Astrocyte of the cerebellum (primary cell): ENCODE data around the gene TMEM86A.
A peak's percentile ranks its signal among the peaks of the same experiment; 100 is the strongest.

ENCODE experiments used
- DNase-seq: peaks from one replicate; pipeline ENCODE4 v3.0.0-alpha.2; 2011; ENCODE audit warnings: low read depth
- H3K4me3 ChIP-seq: 2 replicates; pipeline ENCODE4 v1.5.1; 2011; ENCODE audit warnings: mild to moderate bottlenecking, low read depth, low read length, moderate library complexity
- CTCF ChIP-seq: IDR thresholded peaks from 2 replicates; pipeline ENCODE4 v1.5.1; 2012; ENCODE audit warnings: low read length, low read depth, moderate library complexity, mild to moderate bottlenecking; ENCODE audit errors: missing control alignments
- in situ Hi-C: cut with HindIII; loops from 2 replicates; pipeline ENCODE4 v1.10.0; 2017; ENCODE audit warnings: low sequenced_read_pairs

The TMEM86A gene

GRCh38 chr11:18731441-18731840 lies 32.9 kb downstream of the TMEM86A start:
- in situ Hi-C loops: no loop called here
- no peak for DNase-seq
- no peak overlapping the region for H3K4me3 ChIP-seq
- TF ChIP-seq CTCF: no peak

DNA sequence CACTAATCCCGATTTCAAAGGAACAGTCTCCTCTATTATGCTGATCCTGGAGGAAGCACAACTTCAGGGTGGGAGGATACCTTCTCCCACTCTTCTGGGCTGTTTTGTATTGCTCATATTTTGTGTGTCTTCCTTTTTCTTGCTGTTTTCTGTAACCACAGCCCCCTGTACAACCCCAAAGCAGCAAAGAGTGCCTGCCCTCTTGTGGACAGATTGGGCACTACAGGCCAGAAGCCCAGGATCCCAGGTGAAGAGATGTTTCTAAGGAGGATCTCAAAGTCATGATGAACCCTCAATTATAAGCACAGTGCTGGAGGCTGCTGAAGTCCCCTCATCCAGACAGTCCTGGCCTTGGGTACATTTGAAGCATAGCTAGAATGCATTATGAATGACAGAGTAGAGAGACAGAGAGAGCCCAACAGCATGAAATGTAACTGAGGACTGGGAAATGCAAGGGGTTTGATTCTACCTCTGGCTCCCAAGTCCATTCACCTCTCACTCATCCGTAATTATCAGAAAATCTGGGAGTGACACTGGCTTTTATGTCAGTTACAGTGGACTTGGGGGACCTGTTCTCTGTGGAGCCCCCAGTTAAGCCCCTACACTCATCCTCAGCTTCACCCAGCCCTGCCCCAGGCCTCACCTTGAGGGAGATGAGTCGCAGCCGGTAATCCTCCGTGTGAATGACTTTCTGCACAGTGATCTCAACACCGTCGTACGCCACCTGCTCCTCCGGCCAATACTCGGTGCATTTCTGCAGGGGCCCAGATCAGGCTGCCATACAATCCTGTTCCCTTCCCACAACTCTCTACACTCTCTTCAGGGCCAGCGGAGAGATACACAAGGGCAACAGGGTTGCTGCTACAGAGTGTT lies 33.6 kb downstream of the TMEM86A start:
- no peak overlapping the region for H3K4me3 ChIP-seq
- TF ChIP-seq CTCF: peak; percentile 100
- no peak for DNase-seq
- in situ Hi-C loops: no loop called here

DNA sequence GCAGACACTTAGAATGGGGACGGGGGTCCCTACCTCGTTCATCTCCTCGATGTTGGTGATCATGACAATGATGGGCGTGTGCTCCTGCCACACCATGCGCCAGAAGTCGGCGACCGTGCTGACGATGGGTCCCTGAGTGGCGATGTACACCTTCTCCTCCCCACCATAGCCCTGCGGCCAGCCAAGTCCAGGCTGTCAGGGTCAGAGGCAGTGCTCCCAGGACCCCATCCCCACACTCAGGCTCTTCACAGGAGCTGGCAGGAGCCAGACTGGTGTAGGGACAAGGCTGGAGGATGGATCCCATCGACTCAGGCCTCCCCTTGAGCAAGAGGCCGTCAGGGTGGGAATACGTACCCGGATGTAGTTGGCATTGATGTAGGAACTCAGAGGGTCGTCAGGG lies 34.6 kb downstream of the TMEM86A start:
- TF ChIP-seq CTCF: no peak
- no peak overlapping the region for H3K4me3 ChIP-seq
- in situ Hi-C loops: no loop called here
- DNase-seq: no peak

- in situ Hi-C loops: no loop called here
- H3K4me3 ChIP-seq: no peak overlapping the region
- DNase-seq: no peak
- TF ChIP-seq CTCF: no peak
These were observed 38.1 kb downstream of the TMEM86A start for GRCh38 chr11:18736590-18737148.

DNA sequence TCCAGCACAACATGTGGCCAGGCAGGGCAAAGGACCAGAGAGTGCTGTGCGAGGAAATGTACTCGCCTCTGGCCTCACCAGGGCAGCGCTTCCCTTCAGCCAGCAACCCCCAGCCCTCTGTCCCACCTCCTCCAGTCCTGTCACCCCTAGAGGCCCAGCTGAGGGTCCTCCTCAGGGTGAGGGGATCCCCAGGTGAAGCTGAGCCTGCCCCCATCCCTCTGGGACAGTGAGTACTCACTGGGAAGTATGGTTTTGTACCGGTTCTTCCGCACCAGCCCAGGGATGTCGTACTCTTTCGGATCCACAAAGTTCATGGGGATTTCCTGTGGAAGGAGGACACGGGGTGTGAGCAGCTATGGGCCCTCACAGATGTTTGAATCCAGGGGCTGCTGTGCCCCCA lies 39.1 kb downstream of the TMEM86A start:
- no peak for DNase-seq
- in situ Hi-C loops: no loop called here
- no peak for TF ChIP-seq CTCF

GRCh38 chr11:18739685-18740084 lies 41.1 kb downstream of the TMEM86A start:
- H3K4me3 ChIP-seq: no peak overlapping the region
- TF ChIP-seq CTCF: no peak
- in situ Hi-C loops: no loop called here
- DNase-seq: no peak

More for the DNA sequence above, 39.1 kb downstream of the TMEM86A start:
- H3K4me3 ChIP-seq: no peak overlapping the region
